Left hindlimb (tissue), 1 donor: ENCODE results near the gene PLA2G2D.

Experiments used
- DNase-seq: peaks from one replicate; pipeline ENCODE4 v3.0.0-alpha.2; 2018

The PLA2G2D gene

GRCh38 chr1:20119347-20119746 lies at the start of gene PLA2G2D:
Gene PLA2G2D, minus strand, starts transcription at chr1:20119536. Its CDS starts 38 bp downstream, at chr1:20119498.
- no peak for DNase-seq

GRCh38 chr1:20168564-20169491 lies 49.5 kb upstream of the PLA2G2D start:
- DNase-seq = no peak

GRCh38 chr1:20167126-20167525 lies 47.8 kb upstream of the PLA2G2D start:
- DNase-seq = no peak

- DNase-seq = no peak
Observed at GRCh38 chr1:20166051-20166450, 46.7 kb upstream of the PLA2G2D start.

GRCh38 chr1:20165522-20165951 lies 46.2 kb upstream of the PLA2G2D start:
- no peak for DNase-seq

- no peak for DNase-seq
Observed at GRCh38 chr1:20164694-20165202, 45.4 kb upstream of the PLA2G2D start.

- no peak for DNase-seq
Observed at GRCh38 chr1:20160034-20160433, 40.7 kb upstream of the PLA2G2D start.

- DNase-seq = no peak
Observed at GRCh38 chr1:20158358-20159070, 39.2 kb upstream of the PLA2G2D start.

GRCh38 chr1:20154301-20154831 lies 35.0 kb upstream of the PLA2G2D start:
- DNase-seq = no peak

GRCh38 chr1:20153000-20153418 lies 33.7 kb upstream of the PLA2G2D start:
- peak; percentile 42 for DNase-seq

GRCh38 chr1:20152599-20152930 lies 33.2 kb upstream of the PLA2G2D start:
- DNase-seq = no peak

GRCh38 chr1:20151906-20152598 lies 32.7 kb upstream of the PLA2G2D start:
- peak; percentile 82 for DNase-seq

- DNase-seq = no peak
Observed at GRCh38 chr1:20150969-20151368, 31.6 kb upstream of the PLA2G2D start.

GRCh38 chr1:20150326-20150705 lies 31.0 kb upstream of the PLA2G2D start:
- no peak for DNase-seq

GRCh38 chr1:20149601-20150325 lies 30.4 kb upstream of the PLA2G2D start:
- no peak for DNase-seq

GRCh38 chr1:20148571-20149500 lies 29.5 kb upstream of the PLA2G2D start:
- no peak for DNase-seq

GRCh38 chr1:20147846-20148570 lies 28.7 kb upstream of the PLA2G2D start:
- no peak for DNase-seq

- DNase-seq = no peak
Observed at GRCh38 chr1:20143734-20144565, 24.6 kb upstream of the PLA2G2D start.

- DNase-seq = no peak
Observed at GRCh38 chr1:20143318-20143717, 24.0 kb upstream of the PLA2G2D start.
